Measurements from ENCODE around the gene MED25.

GRCh38 chr19:49862391-49863253 lies 44.5 kb downstream of the MED25 start:
- TF ChIP-seq, protein P1, sequence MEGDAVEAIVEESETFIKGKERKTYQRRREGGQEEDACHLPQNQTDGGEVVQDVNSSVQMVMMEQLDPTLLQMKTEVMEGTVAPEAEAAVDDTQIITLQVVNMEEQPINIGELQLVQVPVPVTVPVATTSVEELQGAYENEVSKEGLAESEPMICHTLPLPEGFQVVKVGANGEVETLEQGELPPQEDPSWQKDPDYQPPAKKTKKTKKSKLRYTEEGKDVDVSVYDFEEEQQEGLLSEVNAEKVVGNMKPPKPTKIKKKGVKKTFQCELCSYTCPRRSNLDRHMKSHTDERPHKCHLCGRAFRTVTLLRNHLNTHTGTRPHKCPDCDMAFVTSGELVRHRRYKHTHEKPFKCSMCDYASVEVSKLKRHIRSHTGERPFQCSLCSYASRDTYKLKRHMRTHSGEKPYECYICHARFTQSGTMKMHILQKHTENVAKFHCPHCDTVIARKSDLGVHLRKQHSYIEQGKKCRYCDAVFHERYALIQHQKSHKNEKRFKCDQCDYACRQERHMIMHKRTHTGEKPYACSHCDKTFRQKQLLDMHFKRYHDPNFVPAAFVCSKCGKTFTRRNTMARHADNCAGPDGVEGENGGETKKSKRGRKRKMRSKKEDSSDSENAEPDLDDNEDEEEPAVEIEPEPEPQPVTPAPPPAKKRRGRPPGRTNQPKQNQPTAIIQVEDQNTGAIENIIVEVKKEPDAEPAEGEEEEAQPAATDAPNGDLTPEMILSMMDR (conservative IDR thresholded peaks at IDR 0.05; ENCODE audit: low read depth, low read length), result peak; percentile 56
- TF ChIP-seq EZH2 (IDR thresholded peaks at IDR 0.05; ENCODE audit: borderline replicate concordance, low read depth, low read length, poor library complexity, severe bottlenecking), result no peak
